GM21447 (cell line): ENCODE results near the gene CD47.

Experiments
- ATAC-seq: cut with Tn5 transposase; IDR thresholded peaks from one replicate; pipeline ENCODE4 v1.9.1; 2021; ENCODE audit not compliant: unreplicated experiment

The CD47 gene

DNA sequence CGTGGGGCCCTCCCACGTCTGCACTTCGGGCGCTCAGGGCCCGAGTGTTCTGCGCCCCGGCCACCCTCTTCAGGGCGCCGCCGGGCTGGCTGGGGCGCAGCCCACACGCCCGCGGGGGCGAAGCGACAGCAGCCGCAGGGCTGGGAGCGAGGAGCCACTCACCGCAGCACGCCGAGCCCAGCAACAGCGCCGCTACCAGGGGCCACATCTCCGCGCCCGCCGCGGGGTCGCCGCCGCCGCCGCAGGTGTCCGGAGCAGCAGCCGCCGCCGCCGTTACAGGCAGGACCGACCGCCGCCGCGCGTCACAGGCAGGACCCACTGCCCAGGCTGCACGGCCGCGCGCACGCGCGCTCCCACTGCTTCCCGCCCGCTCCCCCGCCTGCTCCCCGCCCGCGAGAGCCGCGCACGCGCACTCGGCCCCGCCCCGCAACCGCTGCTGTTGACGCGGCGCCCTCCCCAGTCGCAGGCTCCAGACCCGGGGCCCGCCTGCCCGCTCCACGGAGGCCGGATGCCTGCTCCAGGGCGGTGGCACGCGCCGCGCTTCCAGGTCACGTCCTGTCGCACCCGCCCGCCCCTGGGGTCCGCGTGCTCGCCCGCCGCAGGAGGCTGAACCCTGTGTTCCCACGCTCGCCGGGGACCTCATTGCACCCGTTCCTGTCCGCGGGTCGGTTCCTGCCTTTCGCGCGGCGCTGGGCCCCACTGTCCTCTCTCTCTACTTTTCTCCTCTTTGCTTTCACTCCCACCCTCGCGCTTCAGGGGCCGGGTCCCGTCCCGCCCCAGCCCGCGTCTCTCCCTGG is at the start of gene CD47:
TSS of gene CD47 (minus strand) at position 331 of the 797 bp plus-strand sequence. CDS start at position 208, 123 bp downstream.
- ATAC-seq: peak; percentile 57

DNA sequence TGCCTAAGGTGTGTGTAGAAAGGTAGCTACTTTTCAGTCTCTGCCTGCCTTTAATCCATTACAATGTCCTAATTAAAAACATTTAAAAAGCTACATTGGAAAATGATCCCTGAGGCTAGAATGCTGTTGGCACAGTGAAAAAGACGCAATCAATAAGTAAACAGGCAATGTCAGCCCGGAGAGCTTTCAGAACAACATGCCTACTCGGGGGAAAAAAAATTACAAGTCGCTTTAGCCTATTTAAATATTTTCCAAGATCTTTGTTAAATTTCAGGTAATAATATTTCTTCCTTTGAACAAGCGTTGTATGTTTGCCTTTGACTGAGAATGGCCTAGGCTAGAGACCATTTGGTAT is 46.6 kb upstream of the CD47 start:
- ATAC-seq: no peak

DNA sequence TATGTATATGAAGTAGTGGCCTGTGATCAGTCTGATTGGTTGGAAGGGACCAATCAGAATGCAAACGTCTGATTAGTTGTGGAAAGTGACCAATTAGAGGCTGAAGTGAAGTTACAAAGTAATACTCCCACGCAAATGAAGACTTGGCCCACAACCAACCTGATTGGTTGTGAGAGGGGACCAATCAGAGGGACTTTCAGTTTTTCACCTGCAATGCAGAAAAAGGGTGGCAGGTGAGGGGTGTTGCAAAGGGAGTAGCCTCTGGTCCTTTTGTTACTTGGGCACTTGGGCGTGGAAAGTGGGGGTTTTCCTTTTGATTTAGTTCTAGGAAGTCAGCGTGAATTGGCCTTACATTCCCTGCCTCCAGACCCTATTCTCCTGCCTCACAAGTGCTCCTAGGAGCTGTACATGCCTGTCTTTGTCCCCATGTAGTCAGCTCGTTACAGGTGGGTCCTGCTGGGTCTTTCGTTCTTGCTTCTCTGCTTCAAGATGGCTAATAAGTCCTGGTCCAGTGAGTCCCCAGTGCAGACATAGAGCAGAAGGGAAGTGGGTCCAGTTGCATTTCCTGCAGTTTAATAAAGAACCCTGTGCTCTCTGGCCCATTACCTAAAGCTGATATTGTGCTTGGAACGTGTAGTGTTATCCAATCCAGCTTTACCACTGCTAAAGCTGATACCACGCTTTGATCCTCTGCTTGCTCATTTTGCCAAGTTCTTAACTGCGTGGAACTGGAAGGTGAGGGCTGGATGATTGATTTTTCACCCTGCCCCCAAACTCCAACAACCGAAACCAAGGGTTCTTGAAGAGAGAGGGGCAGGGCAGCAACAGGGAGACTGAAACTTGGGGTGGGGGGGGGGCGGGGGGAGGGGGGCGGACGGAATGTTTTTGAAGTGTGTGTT is 46.0 kb upstream of the CD47 start:
- no peak for ATAC-seq

GRCh38 chr3:108134555-108134880 is 43.7 kb upstream of the CD47 start:
- ATAC-seq: peak; percentile 46

DNA sequence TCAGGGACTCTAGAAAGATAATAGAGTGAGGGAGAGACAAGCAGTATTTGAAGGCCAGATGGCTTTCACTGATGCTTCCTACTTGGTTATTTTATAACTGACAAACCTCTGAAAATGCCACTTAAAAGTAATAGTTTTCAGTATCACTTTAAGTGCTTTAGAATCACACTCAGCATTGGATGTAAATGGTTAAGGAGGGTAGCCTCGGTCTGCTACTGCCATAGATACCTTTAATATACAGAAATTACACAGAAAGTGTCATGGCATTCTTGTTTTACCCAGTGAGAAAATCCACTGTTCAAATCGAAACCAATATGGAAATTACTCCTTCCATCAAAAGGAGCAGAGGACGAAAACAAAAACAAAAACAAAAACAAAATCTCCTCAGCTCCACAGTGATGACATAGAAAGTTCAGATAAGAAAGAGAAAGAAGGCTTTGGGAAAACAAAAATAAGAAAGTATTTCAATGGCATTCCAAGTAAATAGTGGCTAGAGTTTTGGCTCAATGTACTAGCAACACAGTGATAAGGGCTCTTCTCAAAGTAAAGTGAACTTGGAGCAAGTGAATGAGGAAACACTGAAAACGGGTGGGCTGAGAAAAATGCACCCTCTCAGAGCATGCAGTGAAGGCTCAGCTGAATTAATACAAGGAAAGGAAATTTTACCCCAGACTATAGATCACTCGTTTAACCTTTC is 43.2 kb upstream of the CD47 start:
- peak; percentile 56 for ATAC-seq

GRCh38 chr3:108133048-108133369 is 42.2 kb upstream of the CD47 start:
- ATAC-seq: no peak

GRCh38 chr3:108131475-108132134 is 40.8 kb upstream of the CD47 start:
- no peak for ATAC-seq

DNA sequence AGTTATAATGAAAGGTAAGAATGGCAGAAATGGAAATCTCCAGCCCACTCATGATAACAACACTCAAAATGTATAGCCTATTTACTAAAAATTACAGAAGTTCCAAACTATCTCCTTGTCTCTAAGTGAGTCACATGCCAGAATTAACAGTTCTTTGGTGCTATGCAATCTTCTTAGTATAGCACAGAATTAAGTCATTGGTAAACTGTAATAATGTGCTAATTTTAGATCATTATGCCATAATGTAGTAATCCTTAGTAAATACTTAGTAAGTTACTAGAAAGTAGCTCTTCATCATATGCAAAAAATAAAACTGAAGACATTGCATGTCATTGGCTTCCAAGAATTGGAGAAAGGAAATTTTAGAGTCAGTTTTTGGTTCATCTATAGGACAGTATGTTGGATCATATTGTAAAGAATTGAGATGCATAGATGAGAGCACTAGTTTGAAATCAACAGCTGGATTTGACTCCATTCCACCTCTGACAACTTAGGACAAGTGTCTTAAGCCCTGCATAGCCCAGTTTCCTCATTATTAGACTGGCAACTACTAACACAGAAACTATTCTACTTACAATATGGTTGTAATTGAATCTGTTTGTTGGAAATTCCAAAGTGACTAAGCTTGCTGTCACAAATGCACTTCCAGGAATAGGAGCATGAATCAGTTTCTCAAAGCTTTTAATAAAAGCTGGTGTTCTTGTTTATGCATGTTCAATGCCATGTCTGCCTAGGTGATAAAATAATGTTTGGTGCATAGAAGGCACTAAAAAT is 40.1 kb upstream of the CD47 start:
- ATAC-seq: no peak

- no peak for ATAC-seq
Observed at GRCh38 chr3:108130236-108130635, 39.4 kb upstream of the CD47 start.

- no peak for ATAC-seq
Observed at GRCh38 chr3:108127301-108127988, 36.6 kb upstream of the CD47 start.

GRCh38 chr3:108126348-108126747 is 35.5 kb upstream of the CD47 start:
- no peak for ATAC-seq

- ATAC-seq: peak; percentile 54
Observed at GRCh38 chr3:108125550-108126071, 34.8 kb upstream of the CD47 start.

DNA sequence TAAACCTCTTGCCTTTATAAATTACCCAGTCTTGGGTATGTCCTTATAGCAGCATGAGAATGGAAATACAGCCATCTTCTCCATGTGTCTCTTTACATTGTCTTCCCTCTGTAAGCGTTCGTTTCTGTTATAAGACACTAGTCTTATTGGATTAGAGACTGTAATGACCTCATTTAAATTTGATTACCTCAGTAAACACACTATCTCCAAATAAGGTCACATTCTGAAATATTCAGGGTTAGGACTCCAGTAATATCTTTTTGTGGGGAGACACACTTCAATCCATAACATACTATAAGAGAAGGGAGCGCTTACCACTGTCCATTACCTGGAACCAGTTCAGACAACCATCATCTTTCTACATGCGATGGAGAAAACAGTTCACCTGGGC is 34.3 kb upstream of the CD47 start:
- ATAC-seq: no peak

- peak; percentile 82 for ATAC-seq
Observed at GRCh38 chr3:108124337-108125152, 33.7 kb upstream of the CD47 start.

GRCh38 chr3:108123326-108123725 is 32.5 kb upstream of the CD47 start:
- no peak for ATAC-seq

DNA sequence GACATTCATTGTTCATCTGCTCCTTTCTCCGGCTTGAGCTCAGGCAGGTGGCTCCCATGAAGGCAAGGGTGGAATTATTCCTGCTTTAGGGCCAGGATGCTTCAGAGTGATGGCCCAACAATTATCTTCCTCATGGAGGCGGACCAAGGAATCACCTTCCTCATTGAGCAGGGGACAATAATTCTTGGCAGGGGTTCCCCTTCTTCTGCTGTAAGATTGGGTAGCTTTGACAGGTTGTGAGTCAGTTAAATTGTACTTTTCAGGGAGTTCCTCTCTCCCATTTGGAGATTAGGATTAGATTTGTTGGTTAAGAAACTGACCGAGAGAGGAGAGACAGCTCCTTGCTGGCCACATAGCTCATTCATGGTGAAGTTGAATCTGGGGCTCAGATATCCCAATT is 31.4 kb upstream of the CD47 start:
- ATAC-seq: no peak

GRCh38 chr3:108119398-108120104 is 28.7 kb upstream of the CD47 start:
- ATAC-seq: no peak

- no peak for ATAC-seq
Observed at GRCh38 chr3:108118038-108118768, 27.4 kb upstream of the CD47 start.
